CD4-positive, alpha-beta T cell treated with Interleukin-1 beta for 1 hour (primary cell): Measurements from ENCODE around the gene HSPB6.
"Not testable (repeated sequence)": the region's sequence is repeated elsewhere in the genome, so short reads cannot be mapped to it uniquely, and the experiment has no call there.

ENCODE experiments used
- DNase-seq, 2 donors: peaks; one replicate each; pipeline ENCODE4 v3.0.0-alpha.2; 2020 to 2022

HSPB6 gene

GRCh38 chr19:35729021-35729420 is 27.8 kb downstream of the HSPB6 start:
- DNase-seq: no peak

- DNase-seq: no peak
Measured at GRCh38 chr19:35727956-35728706, 28.7 kb downstream of the HSPB6 start.

- no peak for DNase-seq
Measured at GRCh38 chr19:35727053-35727955, 29.5 kb downstream of the HSPB6 start.

- DNase-seq: no peak
Measured at GRCh38 chr19:35725216-35725861, 31.5 kb downstream of the HSPB6 start.

GRCh38 chr19:35724560-35724959 is 32.3 kb downstream of the HSPB6 start:
- DNase-seq: no peak

GRCh38 chr19:35724132-35724531 is 32.7 kb downstream of the HSPB6 start:
- DNase-seq: not testable (repeated sequence)

- no peak for DNase-seq
Measured at GRCh38 chr19:35723671-35724070, 33.2 kb downstream of the HSPB6 start.

GRCh38 chr19:35722897-35723296 is 33.9 kb downstream of the HSPB6 start:
- DNase-seq: no peak

- DNase-seq: no peak
Measured at GRCh38 chr19:35722461-35722860, 34.4 kb downstream of the HSPB6 start.

- no peak for DNase-seq
Measured at GRCh38 chr19:35721374-35721773, 35.5 kb downstream of the HSPB6 start.

GRCh38 chr19:35720648-35721047 is 36.2 kb downstream of the HSPB6 start:
- no peak for DNase-seq

GRCh38 chr19:35720163-35720524 is 36.7 kb downstream of the HSPB6 start:
- DNase-seq: no peak

GRCh38 chr19:35719402-35720162 is 37.2 kb downstream of the HSPB6 start:
- no peak for DNase-seq

- peak; percentile 28 to 38 for DNase-seq
Measured at GRCh38 chr19:35718345-35719041, 38.3 kb downstream of the HSPB6 start.

- DNase-seq: no peak
Measured at GRCh38 chr19:35717665-35718344, 39.0 kb downstream of the HSPB6 start, which contains the start of gene KMT2B. Gene KMT2B (plus strand): TSS chr19:35718003. CDS start chr19:35718019, 16 bp downstream.

- peak; percentile 98 for DNase-seq
Measured at GRCh38 chr19:35716801-35717664, 39.8 kb downstream of the HSPB6 start.

- DNase-seq: no peak
Measured at GRCh38 chr19:35715981-35716800, 40.6 kb downstream of the HSPB6 start.

- no peak for DNase-seq
Measured at GRCh38 chr19:35715355-35715809, 41.4 kb downstream of the HSPB6 start.
